Activated CD8-positive, alpha-beta memory T cell treated with anti-CD3 and anti-CD28 coated beads for 1 hour (primary cell): ENCODE measurements around the gene XRCC1.

Experiments
- DNase-seq, 2 donors: peaks; one replicate each; pipeline ENCODE4 v3.0.0-alpha.2; 2020; ENCODE audit warnings: low read depth in 1 of 2; ENCODE audit errors: extremely low read depth in 1 of 2

XRCC1 gene

GRCh38 chr19:43495082-43495481 lies 80.2 kb downstream of the XRCC1 start:
- no peak for DNase-seq
